GM21367 (cell line): ENCODE measurements around the gene SRRT.

Experiments used
- ATAC-seq: cut with Tn5 transposase; IDR thresholded peaks from one replicate; pipeline ENCODE4 v1.9.1; 2021; ENCODE audit not compliant: unreplicated experiment

SRRT gene

DNA sequence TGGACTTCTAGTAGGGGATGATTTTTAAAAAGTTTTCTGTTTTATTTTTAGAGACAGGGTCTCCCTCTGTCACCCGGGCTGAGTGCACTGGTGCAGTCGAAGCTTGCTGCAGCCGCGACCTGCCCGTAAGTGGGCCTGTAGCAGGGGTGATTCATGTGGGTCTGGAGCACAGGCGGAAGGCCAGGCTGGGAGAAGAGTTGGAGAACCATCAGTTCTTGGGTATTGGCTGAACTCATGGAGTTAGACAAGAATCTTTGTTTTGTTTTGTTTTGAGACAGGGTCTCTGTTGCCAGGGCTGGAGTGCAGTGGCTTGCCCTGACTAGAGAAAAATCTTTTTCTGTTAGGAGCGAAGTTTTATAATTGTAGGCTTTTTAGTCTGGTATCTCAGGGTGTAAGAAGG lies 5.7 kb downstream of the SRRT start:
- no peak for ATAC-seq

- ATAC-seq: no peak
Observed at GRCh38 chr7:100881136-100881535, 6.2 kb downstream of the SRRT start.

DNA sequence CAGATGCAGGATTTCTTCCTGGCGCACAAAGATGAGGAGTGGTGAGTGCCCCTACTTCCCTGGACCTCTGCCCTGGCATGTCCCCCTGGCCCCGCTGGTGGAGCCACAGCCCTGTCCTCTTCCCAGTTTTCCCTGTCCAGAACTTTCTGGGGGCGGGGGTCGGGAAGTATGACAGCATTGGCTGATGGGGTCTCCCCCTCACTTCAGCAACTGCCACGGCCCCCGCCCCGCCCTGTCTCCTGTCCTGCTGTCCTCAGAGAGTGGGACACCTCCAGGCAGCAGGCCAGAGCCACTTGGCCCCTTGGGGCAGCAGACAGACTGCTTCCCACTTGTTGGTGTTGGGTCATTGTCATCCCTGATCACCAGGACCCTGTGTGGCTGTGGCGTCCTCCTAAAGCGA lies 7.3 kb downstream of the SRRT start:
- no peak for ATAC-seq

GRCh38 chr7:100882785-100883526 lies 8.1 kb downstream of the SRRT start:
- no peak for ATAC-seq

DNA sequence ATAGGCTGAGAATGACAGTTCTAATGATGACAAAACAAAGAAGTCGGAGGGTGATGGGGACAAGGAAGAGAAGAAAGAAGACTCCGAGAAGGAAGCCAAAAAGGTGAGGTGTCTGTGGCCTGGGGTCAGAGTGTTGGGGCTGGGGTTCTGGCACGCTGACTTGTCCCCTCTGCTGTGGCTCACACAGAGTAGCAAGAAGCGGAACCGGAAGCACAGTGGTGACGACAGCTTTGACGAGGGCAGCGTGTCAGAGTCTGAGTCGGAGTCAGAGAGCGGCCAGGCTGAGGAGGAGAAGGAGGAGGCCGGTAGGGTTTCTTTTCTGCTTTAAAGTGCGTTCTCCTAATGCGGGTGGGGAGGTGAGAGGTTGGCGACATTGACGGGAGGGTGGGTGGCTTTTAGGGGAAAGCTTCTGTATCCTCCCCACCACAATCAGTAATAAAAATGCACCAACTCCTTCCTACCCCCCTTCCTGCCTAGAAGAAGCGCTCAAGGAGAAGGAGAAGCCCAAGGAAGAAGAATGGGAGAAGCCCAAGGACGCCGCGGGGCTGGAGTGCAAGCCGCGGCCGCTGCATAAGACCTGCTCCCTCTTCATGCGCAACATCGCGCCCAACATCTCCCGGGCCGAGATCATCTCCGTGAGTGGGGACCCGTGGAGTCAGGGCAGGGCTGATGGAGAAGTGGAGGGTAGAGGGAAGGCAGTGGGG lies 10.0 kb downstream of the SRRT start:
- ATAC-seq: no peak

GRCh38 chr7:100885440-100886141 lies 10.7 kb downstream of the SRRT start:
- no peak for ATAC-seq

DNA sequence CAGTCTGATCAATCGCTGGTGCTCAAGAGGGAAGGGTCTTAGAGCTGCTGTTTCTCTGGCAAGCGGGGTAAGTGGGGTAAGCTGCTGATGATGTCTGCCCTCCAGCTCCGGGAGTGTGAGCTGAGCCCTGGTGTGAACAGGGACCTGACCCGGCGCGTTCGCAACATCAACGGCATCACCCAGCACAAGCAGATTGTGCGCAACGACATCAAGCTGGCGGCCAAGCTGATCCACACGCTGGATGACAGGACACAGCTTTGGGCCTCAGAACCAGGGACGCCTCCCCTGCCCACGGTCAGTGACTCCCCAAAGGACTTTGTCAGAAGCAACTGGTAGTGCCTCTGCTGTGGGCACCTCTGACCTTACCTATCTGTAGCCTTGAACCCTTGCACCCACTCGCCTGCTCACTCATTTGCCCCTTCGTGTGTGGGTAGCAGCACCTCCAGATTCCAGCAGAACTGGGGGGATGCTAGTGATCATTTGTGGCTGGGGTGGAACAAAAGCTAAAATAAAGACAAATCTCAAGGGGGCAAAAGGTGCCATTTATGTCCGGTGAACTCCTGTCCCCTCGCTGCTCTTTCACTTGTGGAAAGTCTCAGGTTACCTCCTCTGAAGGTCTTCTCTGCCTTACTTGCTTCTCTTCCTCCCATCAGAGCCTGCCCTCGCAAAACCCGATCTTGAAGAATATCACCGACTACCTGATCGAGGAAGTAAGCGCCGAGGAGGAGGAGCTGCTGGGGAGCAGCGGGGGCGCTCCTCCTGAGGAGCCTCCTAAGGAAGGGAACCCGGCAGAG lies 11.4 kb downstream of the SRRT start:
- no peak for ATAC-seq

DNA sequence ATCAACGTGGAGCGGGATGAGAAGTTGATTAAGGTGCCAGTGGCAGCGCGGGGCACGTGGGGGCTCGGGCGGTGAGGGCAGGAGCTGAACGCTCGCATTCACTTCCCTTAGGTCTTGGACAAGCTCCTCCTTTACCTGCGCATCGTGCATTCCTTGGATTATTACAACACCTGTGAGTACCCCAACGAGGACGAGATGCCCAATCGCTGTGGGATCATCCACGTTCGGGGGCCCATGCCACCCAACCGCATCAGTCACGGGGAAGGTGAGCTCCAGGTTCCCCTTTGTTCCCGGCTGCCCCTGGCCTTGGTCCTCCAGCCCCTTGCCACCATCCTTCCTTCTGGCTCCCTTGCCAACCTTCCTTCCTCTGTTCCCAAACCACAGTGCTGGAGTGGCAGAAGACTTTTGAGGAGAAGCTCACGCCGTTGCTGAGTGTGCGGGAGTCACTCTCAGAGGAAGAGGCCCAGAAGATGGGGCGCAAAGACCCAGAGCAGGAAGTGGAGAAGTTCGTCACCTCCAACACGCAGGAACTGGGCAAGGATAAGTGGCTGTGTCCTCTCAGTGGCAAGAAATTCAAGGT lies 12.1 kb downstream of the SRRT start:
- ATAC-seq: no peak

- peak; percentile 34 for ATAC-seq
Observed at GRCh38 chr7:100887516-100888290, 12.8 kb downstream of the SRRT start.

DNA sequence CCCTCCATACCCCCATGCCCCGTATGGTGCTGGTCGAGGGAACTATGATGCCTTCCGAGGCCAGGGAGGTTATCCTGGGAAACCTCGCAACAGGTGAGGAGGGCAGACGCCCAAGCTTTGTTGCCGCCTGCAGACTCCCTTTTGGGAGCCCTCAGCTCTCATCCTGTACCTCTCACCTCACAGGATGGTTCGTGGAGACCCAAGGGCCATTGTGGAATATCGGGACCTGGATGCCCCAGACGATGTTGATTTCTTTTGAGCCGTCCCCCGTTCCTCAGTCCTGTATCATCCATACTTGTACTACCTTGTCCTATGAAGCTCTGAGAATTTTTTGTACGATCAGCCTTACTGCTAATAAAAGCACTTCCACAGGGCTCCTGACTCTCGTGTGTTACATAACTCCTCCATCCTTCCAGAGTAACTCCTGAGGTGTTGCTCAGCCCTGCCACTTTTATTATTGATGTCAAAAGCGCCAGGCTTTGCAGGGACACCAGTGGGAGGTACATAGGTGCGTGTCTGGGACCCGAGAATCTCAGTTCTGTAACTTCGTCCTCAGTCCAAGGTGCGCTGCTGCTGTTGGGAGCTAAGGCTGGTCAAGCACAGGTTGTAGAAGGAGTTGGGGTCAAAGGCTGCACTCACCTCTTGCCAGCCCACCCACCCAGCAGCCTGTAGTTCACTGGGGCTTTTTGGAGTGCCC lies 13.5 kb downstream of the SRRT start:
- no peak for ATAC-seq

- ATAC-seq: peak; percentile 9
Observed at GRCh38 chr7:100888988-100889750, 14.3 kb downstream of the SRRT start, which contains the start of gene UFSP1. TSS of gene UFSP1 (minus strand) at chr7:100889715. CDS start at chr7:100889271, 444 bp downstream.

DNA sequence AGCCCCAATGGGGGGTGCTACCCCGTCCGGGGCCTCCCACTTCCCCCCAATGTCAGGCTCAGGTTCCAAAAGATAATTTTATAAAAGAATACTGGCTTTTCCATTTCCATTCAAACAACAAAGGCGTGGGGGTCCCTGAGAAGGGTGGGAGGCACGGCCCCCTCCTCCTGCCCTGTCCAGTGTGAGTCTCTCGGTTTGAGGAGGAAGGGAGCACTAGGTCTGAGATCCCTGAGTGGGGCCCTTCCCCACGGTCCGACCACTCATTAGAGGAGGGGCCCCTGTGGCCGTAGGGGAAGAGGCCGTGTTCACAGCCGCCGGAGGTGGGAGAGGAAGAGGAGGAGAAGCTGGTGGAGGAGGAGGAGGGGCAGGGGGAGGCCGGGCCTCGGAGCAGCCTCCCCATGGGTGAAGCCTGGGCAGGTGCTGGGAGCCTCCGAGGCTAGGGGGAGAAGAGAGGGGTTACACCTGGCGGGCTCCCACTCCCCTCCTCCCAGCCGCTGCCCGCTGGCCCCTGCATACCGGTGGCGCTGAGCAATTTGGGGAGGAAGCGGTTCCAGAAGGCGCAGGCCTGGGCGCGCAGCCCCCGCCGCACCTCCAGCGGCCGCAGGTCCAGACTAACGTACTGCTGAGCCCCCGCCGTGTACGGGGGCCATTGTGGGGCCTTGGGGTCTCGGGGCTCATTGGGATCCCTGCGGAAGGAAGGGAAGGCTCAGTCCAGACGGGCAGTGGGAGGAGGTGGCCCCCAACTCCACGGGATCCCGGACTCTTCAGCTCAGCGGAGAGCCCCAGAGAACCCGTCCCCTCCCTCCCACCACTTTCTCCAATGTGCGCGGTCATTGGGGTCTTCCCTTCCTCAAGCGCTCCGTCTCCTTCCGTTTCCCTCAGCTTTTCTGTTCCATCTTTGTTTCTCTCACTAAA lies 16.0 kb downstream of the SRRT start:
- ATAC-seq: no peak

GRCh38 chr7:100891568-100892247 lies 16.8 kb downstream of the SRRT start:
- no peak for ATAC-seq

- ATAC-seq: no peak
Observed at GRCh38 chr7:100892364-100893317, 17.7 kb downstream of the SRRT start.

- ATAC-seq: no peak
Observed at GRCh38 chr7:100893318-100893895, 18.5 kb downstream of the SRRT start.
